WERI-Rb-1 (cell line): ENCODE data around the gene CNGA1.

Source experiments
- DNase-seq: peaks from one replicate; pipeline ENCODE4 v3.0.0-alpha.2; 2020
- H3K27ac ChIP-seq: fragments of 250-450 bp; sonication (Bioruptor Pico); 2 replicates; pipeline ENCODE4 v1.5.1; 2020; ENCODE audit warnings: mild to moderate bottlenecking, moderate library complexity
- H3K27me3 ChIP-seq: fragments of 250-450 bp; sonication (Bioruptor Pico); 2 replicates; pipeline ENCODE4 v1.5.1; 2021; ENCODE audit warnings: mild to moderate bottlenecking, low read depth, moderate library complexity; ENCODE audit not compliant: insufficient read depth, severe bottlenecking
- H3K36me3 ChIP-seq: fragments of 250-450 bp; sonication (Bioruptor Pico); 2 replicates; pipeline ENCODE4 v1.5.1; 2020; ENCODE audit warnings: mild to moderate bottlenecking, moderate library complexity
- H3K4me3 ChIP-seq: 2 replicates; pipeline ENCODE4 v1.5.1; 2011; ENCODE audit warnings: low read depth, mild to moderate bottlenecking, control low read depth, low read length
- H3K9me3 ChIP-seq: fragments of 250-450 bp; sonication (Bioruptor Pico); 2 replicates; pipeline ENCODE4 v1.5.1; 2021; ENCODE audit warnings: mild to moderate bottlenecking, moderate library complexity; ENCODE audit not compliant: severe bottlenecking
- TF ChIP-seq, protein P1 (sequence below): IDR thresholded peaks from 2 replicates; pipeline ENCODE4 v1.5.1; 2011; ENCODE audit warnings: low read depth, mild to moderate bottlenecking, control low read depth, inconsistent platforms, low read length

CNGA1 gene

GRCh38 chr4:47907089-47907646 lies 109.3 kb downstream of the CNGA1 start:
- no peaks in the 10 kb centered on the region for H3K27me3 ChIP-seq
- DNase-seq = no peak
- TF ChIP-seq, protein P1, sequence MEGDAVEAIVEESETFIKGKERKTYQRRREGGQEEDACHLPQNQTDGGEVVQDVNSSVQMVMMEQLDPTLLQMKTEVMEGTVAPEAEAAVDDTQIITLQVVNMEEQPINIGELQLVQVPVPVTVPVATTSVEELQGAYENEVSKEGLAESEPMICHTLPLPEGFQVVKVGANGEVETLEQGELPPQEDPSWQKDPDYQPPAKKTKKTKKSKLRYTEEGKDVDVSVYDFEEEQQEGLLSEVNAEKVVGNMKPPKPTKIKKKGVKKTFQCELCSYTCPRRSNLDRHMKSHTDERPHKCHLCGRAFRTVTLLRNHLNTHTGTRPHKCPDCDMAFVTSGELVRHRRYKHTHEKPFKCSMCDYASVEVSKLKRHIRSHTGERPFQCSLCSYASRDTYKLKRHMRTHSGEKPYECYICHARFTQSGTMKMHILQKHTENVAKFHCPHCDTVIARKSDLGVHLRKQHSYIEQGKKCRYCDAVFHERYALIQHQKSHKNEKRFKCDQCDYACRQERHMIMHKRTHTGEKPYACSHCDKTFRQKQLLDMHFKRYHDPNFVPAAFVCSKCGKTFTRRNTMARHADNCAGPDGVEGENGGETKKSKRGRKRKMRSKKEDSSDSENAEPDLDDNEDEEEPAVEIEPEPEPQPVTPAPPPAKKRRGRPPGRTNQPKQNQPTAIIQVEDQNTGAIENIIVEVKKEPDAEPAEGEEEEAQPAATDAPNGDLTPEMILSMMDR = no peak

GRCh38 chr4:47899639-47900038 lies 116.8 kb downstream of the CNGA1 start:
- DNase-seq = no peak
- Histone ChIP-seq H3K27ac (no peak overlapping the region), H3K9me3 (no peaks in the 10 kb centered on the region), H3K36me3 (peaks cover 87% of the 10 kb centered on the region), H3K4me3 (no peak overlapping the region), H3K27me3 (no peaks in the 10 kb centered on the region)
- TF ChIP-seq, protein P1 = no peak

More at GRCh38 chr4:47907089-47907646, 109.3 kb downstream of the CNGA1 start:
- H3K4me3 ChIP-seq = no peak overlapping the region
- peaks cover 81% of the 10 kb centered on the region for H3K36me3 ChIP-seq
- H3K9me3 ChIP-seq = no peaks in the 10 kb centered on the region
- no peak overlapping the region for H3K27ac ChIP-seq

DNA sequence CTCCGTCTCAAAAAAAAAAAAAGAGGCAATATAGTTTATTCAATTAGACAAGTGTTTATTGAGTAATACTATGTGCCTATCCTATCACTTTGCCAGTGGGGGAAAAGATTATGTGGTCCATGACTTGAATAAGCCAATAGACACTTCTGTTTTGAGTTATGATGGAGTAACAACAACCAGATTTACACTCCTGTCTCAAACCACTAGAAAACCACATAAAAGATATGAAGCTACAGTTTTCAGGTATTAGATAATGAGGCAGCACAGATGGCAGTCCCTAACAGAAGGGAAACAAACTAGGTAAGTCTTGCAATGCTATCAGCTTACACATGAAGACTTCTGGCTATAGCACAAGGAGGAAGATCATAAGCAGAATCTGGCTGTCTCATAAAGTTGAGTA lies 124.6 kb downstream of the CNGA1 start:
- peaks cover 71% of the 10 kb centered on the region for H3K36me3 ChIP-seq

More for the DNA sequence above, 124.6 kb downstream of the CNGA1 start:
- H3K27ac ChIP-seq = no peak overlapping the region
- TF ChIP-seq, protein P1 = no peak
- no peak for DNase-seq
- H3K9me3 ChIP-seq = no peaks in the 10 kb centered on the region
- no peaks in the 10 kb centered on the region for H3K27me3 ChIP-seq
- no peak overlapping the region for H3K4me3 ChIP-seq
